Right lobe of liver (tissue), 6 donors: ENCODE results near the gene TMEM106C. TPM values are rescaled to one million over a fixed set of nuclear protein-coding genes. Genes with fewer than 3 reads are reported as not detected.

Experiments
- ATAC-seq, 4 donors: fragments of 200-7000 bp; cut with Tn5 transposase; one replicate each; pipeline ENCODE4 v1.9.1; 2020; ENCODE audit warnings: mild to moderate bottlenecking in 4 of 4, moderate library complexity in 4 of 4
- DNase-seq, 3 donors: peaks; one replicate each; pipeline ENCODE4 v3.0.0-alpha.2; 2020
- H3K27ac ChIP-seq, 3 donors: fragments of 200-600 bp; one replicate each; pipeline ENCODE4 v1.8.0; 2022
- H3K27me3 ChIP-seq, 2 donors: fragments of 200-600 bp; one replicate each; pipeline ENCODE4 v1.8.0; 2022
- H3K36me3 ChIP-seq, 4 donors: fragments of 200-600 bp; sonication (generic) in 1 of 4; one replicate each; pipeline versions ENCODE4 v1.5.1 to v1.8.0; 2017 to 2022; ENCODE audit warnings: control low read depth in 1 of 4
- H3K4me1 ChIP-seq, 4 donors: fragments of 200-600 bp; sonication (generic) in 1 of 4; one replicate each; pipeline versions ENCODE4 v1.5.1 to v1.8.0; 2017 to 2022; ENCODE audit warnings: control low read depth in 1 of 4
- H3K4me3 ChIP-seq, 3 donors: fragments of 200-600 bp; one replicate each; pipeline ENCODE4 v1.8.0; 2022
- H3K9me3 ChIP-seq, 4 donors: fragments of 200-600 bp; sonication (generic) in 1 of 4; one replicate each; pipeline versions ENCODE4 v1.5.1 to v1.8.0; 2017 to 2022; ENCODE audit warnings: control low read depth in 1 of 4
- POLR2A ChIP-seq: fragments of 450-650 bp; IDR thresholded peaks from one replicate; pipeline ENCODE4 v1.6.1; 2017; ENCODE audit warnings: antibody characterized with exemption, mild to moderate bottlenecking
- WGBS: methylation state at CpG from one replicate; pipeline ENCODE4 v1.1.6; 2018; ENCODE audit warnings: low coverage, low lambda C conversion rate; ENCODE audit not compliant: insufficient coverage; ENCODE audit errors: missing lambda C conversion rate; 5-methylcytosine and 5-hydroxymethylcytosine counted together
- intact Hi-C, 2 donors: fragments of 100-400 bp; cut with DNase I; formaldehyde crosslinking; loops; one replicate each; pipeline versions ENCODE4 v1.11.2 to v1.14.1; 2022
- total RNA-seq, 6 experiments: library from RNA; depleted of rRNA in 2 of 6; stranded (reverse); fragments of >200 nt in 2 of 6; fragmentation: NEBNext Ultra II Directional in 3 of 6; extraction: Animal tissue kit (Norgen Biotek cat#: 25700) in 3 of 6; gene quantifications; one replicate each; pipeline versions ENCODE4 v1.1.0 to v1.2.4, GENCODE V29; 2016 to 2023
- TF ChIP-seq, protein P1 (sequence below), 4 donors: fragments of 200-600 bp in 3 of 4; fragments of 450-650 bp in 1 of 4; IDR thresholded peaks; one replicate each; pipeline versions ENCODE4 v1.5.1 to v1.8.0; 2016 to 2022; ENCODE audit warnings: antibody characterized with exemption in 4 of 4, mild to moderate bottlenecking in 2 of 4
- donor health status: DM: no; HTN: yes; CAD: no.
- donor health status: DM: no; HTN: no; CAD: no.
- donor health status: DM: no; HTN: no; CAD: no.
- donor health status: DM: no; HTN: yes; CAD: no.
- donor health status: DM: no; HTN: yes; CAD: no.

The TMEM106C gene
- total RNA-seq, 6 experiments from 2014 or later, result 13.8 to 55.6 (median 34.7) TPM

- ATAC-seq (no peak), DNase-seq (peak in 1 of 3 donors; percentile 36)
- Histone ChIP-seq H3K4me1 (no peaks in the 10 kb centered on the region), H3K9me3 (no peaks in the 10 kb centered on the region), H3K27ac (no peak overlapping the region), H3K27me3 (no peaks in the 10 kb centered on the region), H3K36me3 (no peaks in the 10 kb centered on the region), H3K4me3 (no peak overlapping the region)
- intact Hi-C loops, result no loop called here
- no CpG with 5 or more reads among the region's 5 CpGs for WGBS
- no peak for TF ChIP-seq POLR2A
- TF ChIP-seq, protein P1, sequence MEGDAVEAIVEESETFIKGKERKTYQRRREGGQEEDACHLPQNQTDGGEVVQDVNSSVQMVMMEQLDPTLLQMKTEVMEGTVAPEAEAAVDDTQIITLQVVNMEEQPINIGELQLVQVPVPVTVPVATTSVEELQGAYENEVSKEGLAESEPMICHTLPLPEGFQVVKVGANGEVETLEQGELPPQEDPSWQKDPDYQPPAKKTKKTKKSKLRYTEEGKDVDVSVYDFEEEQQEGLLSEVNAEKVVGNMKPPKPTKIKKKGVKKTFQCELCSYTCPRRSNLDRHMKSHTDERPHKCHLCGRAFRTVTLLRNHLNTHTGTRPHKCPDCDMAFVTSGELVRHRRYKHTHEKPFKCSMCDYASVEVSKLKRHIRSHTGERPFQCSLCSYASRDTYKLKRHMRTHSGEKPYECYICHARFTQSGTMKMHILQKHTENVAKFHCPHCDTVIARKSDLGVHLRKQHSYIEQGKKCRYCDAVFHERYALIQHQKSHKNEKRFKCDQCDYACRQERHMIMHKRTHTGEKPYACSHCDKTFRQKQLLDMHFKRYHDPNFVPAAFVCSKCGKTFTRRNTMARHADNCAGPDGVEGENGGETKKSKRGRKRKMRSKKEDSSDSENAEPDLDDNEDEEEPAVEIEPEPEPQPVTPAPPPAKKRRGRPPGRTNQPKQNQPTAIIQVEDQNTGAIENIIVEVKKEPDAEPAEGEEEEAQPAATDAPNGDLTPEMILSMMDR (IDR thresholded peaks at IDR 0.05), result no peak
These were observed 18.9 kb downstream of the TMEM106C start for GRCh38 chr12:47982311-47982710.

- ATAC-seq (no peak), DNase-seq (no peak)
- TF ChIP-seq, protein P1 (IDR thresholded peaks at IDR 0.05), result no peak
- no peak for TF ChIP-seq POLR2A
- H3K9me3 ChIP-seq, result no peaks in the 10 kb centered on the region
- H3K4me1 ChIP-seq, result no peaks in the 10 kb centered on the region
- no peak overlapping the region for H3K4me3 ChIP-seq
- H3K27ac ChIP-seq, result no peak overlapping the region
- WGBS, result 76% methylated on average over 7 of the region's 11 CpGs
- H3K36me3 ChIP-seq, result no peaks in the 10 kb centered on the region
- intact Hi-C loops, result no loop called here
- no peaks in the 10 kb centered on the region for H3K27me3 ChIP-seq
These were observed 19.4 kb downstream of the TMEM106C start for GRCh38 chr12:47982770-47983169.

- ATAC-seq, result no peak
- Histone ChIP-seq H3K36me3 (no peaks in the 10 kb centered on the region), H3K4me1 (no peaks in the 10 kb centered on the region), H3K4me3 (no peak overlapping the region), H3K27me3 (no peaks in the 10 kb centered on the region), H3K9me3 (no peaks in the 10 kb centered on the region), H3K27ac (no peak overlapping the region)
- peak in 1 of 3 donors; percentile 1 for DNase-seq
- intact Hi-C loops, result no loop called here
- TF ChIP-seq, protein P1 (IDR thresholded peaks at IDR 0.05), result no peak
- TF ChIP-seq POLR2A, result no peak
- WGBS, result 72% methylated on average over 2 of the region's 5 CpGs
These were observed 20.2 kb downstream of the TMEM106C start for GRCh38 chr12:47983541-47984115.

GRCh38 chr12:47984331-47984801 lies 21.0 kb downstream of the TMEM106C start:
- Histone ChIP-seq H3K9me3 (no peaks in the 10 kb centered on the region), H3K4me3 (no peak overlapping the region), H3K27me3 (no peaks in the 10 kb centered on the region), H3K27ac (no peak overlapping the region), H3K36me3 (no peaks in the 10 kb centered on the region), H3K4me1 (no peaks in the 10 kb centered on the region)
- WGBS, result 100% methylated on average over 1 of the region's 8 CpGs
- intact Hi-C loops, result no loop called here
- DNase-seq (peak in 1 of 3 donors; percentile 7), ATAC-seq (no peak)
- TF ChIP-seq POLR2A, result no peak
- TF ChIP-seq, protein P1 (IDR thresholded peaks at IDR 0.05), result no peak
